GM18868 (cell line): ENCODE results near the gene IRF2BP2.
"Not testable (repeated sequence)": the region's sequence is repeated elsewhere in the genome, so short reads cannot be mapped to it uniquely, and the experiment has no call there.

Experiments
- ATAC-seq: cut with Tn5 transposase; IDR thresholded peaks from one replicate; pipeline ENCODE4 v1.9.1; 2021; ENCODE audit warnings: mild to moderate bottlenecking, moderate library complexity; ENCODE audit not compliant: unreplicated experiment

IRF2BP2 gene

DNA sequence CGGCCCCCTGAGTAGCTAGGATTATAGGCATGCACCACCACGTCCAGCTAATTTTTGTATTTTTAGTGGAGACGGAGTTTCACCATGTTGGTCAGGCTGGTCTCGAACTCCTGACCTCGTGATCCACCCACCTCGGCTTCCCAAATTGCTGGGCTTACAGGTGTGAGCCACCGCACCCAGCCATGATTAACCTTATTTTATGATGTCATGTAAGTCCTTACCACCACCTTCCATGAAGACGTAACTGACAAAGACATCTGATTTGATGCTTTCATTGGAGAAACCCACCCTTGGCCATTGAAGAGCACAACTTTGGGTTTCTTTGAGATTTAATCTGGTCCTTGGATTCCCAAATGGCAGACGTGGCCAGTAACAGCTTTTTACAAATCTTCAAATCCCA, 24.9 kb upstream of the IRF2BP2 start:
- ATAC-seq, result not testable (repeated sequence)

DNA sequence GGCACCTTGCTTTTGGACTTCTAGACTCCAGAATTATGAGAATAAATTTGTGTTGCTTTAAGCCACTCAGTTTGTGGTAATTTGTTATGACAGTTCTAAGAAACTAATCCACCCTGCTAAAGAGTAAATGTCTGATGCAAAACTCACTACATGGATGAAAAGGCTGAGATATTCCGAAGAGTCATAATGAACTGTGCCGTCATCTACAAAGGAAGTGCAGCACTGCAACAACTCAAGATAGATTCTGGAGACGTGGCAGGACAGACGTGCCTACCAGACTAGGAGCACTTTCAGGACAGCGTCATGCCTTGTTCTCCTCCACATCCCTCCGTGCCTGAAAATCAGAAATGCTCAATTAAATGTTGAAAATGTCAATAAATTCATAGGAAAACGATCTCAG, 24.4 kb upstream of the IRF2BP2 start:
- ATAC-seq, result no peak

DNA sequence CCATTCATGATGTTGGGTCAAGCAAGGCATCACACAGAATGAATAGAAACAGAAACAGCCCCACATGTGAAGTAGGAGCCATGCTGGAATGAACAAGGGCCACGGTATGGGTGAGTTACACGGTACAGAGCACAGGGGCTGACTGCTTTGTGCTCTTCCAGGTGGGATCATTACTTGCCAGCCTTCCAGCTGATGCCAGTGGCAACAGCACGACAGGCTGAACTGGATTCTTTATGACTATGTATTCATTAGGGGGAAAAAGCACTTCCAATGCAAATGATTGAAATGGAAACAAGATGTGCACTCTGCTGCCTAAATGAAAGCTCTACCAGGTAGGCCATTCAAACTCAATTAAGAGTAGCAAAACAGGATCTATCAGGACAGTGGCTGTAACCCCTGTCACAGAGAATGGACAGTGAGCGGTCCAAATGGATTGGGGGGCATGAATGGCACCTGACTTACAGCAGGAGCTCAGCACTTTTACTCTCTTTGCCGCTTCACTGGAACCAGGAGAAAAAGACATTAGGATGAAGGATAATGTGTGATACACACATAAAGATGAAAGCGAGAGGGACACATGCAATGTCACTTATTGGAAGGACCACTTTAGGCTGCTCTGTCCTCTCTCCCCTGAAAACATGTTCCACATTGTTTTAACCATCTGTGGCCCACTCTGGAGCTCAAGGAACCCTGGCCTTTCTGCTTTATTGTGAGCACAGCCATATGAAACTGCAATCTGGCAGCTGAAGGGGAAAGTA, 23.4 kb upstream of the IRF2BP2 start:
- ATAC-seq, result no peak

DNA sequence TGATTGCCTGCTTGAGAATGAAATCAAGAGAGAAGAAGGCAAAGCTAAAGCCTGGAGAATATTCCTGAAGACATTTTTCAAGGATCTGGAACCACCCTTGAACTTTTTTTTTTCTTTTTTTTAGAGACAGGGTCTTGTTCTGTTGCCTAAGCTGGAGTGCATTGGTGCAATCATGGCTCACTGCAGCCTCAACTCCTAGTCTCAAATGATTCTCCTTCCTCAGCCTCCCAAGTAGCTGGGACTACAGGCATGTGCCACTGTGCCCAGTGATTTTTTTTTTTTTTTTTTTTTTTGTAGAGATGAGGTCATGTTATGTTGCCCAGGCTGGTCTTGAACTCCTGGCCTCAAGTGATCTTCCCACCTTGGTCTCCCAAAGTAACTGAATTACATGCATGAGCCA, 22.2 kb upstream of the IRF2BP2 start:
- no peak for ATAC-seq

DNA sequence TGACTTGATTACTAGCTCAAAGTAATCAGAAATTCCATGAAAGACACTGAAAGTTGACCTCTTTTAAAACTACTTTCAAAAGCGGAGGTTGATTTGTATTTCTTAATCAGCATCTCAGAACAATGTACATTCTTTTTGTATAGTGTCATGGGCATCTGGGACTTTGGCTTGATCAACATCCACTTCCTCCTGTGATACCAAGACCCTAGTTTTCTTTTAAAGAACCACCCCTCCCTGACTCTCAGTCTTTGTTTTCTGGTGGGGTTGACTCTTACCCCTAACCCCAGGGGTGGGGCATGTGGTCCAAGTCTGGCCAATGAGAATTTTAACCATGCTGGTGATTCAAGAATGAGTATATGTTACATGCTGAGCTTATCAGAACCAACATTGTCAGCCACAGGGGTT, 21.7 kb upstream of the IRF2BP2 start:
- no peak for ATAC-seq

DNA sequence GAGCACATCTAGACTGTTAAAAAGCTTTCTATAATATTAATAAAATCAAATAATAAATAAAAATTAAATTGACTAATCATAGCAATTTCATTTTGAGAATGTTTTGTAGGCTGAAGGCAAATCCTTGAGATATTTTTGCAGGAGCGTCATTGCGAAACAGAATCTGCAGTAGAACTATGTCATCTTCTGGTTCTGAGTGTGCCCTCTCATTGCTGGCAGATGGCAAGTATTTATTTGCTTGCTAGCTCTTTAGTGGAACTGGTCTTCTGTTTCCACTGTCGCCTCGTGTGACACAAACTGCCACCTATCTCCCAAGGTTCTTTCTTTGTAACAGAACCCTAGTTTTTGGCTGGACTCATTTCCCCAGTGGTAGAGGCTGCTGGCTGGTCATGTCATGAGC, 19.0 kb upstream of the IRF2BP2 start:
- ATAC-seq, result no peak

DNA sequence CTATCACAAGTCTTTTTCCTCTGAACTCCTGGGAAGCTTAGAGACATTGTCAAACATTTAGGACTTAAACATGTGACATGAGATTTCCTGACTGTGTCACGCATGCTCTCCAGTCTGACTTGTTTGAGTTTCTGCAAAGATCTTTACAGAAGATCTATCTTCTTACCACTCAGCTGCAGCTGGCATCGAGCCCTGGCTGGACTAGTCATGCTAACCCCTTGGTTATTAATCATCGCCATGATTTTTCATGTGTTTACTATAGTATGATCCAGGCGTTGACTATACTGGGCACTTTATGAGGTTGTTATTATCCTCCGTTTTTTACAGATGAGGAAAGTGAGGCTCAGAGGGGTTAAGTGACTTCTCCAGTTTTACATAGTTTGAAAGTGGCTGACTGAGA, 18.1 kb upstream of the IRF2BP2 start:
- no peak for ATAC-seq

DNA sequence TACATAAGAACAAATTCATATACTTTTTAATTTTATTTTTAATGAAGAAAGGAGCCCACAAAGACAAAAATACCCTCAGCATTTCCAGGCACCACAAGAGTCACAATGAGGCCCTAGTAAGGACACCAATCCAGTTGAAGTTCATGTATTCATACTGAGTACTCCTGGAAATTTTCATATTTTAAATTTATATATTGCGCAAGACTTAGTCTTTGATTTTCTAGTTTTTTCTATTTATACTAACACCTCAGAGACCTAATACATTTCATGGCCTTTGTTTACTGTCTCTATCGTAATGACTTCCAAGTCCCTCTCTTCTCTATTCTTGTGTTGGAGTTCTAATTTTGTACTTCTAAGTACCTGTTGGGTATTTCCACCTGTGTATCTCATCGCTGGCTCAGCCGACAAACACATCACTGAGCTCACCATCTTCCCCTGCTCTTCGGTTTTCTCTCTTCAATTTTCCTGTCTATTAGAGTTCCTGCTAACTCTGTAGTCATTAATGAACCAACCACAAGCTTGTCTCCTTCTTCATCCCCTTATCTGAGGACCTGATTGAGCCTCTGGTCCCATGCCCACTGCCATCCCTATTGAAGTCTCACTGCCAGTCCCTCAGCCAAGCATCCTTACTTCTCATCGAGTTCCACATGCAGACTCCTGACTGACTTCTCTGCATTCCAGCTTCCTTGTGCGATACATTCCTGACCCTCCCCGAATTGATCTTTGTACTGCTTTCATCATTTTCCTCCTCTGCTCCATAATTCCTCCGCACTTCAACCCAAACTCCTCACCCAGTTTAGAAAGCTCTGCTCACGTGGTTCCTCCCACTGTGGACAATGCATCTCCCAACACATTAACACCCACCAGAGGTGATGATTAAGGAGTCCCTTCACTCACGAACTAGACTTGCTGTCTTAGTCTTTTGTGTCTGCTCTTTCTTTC, 17.3 kb upstream of the IRF2BP2 start:
- no peak for ATAC-seq

DNA sequence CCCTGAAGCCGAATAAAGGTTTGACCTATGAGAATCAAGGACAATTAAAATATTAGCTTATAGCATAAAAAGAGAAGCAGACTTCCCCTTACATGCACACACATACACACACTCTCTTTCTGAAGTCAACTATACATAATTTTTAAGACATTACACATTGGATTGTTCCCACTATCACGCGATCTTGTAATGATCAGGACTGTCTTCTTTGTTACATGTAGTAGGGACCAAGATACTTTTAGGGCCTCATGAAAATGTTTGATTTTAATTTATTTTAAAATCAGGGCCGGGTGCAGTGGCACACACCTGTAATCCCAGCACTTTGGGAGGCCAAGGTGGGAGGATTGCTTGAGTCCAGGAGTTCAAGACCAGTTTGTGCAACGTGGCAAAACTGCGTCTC, 16.4 kb upstream of the IRF2BP2 start:
- ATAC-seq, result no peak

DNA sequence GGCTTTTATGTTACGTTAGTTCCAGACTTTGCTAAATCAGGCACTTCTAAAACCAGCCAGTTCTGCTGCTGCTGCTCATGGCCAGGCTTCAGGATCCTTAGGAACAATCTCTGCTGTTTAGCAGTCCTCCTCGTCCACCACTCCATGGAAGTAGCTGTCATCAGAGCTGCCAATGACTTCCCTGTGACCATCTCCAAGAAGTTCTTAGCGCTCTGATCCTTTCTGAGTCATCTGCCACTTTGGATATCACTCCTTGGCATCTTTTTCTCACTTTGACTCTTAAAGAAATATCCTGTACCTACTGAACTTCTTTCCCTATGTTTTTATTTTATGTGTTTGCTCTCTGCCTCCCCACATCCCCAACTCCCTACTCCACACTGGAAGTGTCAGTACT, 14.7 kb upstream of the IRF2BP2 start:
- ATAC-seq, result no peak

DNA sequence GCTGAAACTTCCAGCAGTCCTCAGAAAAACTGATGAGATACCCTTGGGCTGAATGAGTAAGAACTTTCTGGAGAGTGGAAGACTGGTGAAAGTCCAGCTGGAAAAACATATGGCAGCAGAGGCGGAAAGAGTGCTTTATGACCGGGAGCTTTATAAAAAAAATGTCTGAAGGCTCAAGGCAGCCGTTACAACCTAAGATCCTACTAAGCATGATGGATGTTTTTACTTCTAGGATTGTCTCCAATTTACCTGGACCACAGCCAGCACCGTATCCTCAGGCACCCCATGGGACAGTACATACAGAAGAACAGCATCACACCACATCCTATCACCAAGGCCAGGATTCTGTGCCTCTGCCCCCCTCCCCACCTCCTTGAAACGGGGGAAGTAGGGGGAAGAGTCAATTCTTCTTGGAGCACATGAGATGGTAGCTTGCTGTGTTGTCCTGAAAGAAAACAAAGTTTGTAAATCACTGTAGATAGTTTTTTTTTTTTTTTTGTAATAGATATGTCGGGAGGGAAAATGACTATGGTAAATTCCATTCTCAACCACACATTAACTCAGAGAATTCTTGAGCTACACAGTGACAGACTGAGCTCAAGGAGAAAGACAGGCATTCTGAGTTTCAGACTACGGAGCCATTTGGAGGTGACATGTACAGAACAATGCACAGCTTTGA, 11.8 kb upstream of the IRF2BP2 start:
- no peak for ATAC-seq

DNA sequence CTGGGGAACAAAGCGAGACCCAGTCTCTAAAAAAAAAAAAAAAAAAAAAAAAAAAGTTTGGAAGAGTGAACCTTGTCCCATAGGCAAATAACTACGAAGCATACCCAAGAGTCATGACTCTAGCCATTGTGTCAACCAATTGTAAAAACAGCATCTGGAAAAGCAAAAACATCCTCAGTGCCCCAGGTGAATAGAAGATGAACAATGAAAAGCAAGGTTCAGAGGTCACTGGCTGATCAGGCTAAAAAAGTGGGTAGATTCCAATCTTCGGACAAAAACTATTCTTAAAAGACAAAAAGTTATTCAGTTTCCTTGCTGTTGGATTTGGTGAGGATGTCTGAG, 11.1 kb upstream of the IRF2BP2 start:
- ATAC-seq, result no peak

DNA sequence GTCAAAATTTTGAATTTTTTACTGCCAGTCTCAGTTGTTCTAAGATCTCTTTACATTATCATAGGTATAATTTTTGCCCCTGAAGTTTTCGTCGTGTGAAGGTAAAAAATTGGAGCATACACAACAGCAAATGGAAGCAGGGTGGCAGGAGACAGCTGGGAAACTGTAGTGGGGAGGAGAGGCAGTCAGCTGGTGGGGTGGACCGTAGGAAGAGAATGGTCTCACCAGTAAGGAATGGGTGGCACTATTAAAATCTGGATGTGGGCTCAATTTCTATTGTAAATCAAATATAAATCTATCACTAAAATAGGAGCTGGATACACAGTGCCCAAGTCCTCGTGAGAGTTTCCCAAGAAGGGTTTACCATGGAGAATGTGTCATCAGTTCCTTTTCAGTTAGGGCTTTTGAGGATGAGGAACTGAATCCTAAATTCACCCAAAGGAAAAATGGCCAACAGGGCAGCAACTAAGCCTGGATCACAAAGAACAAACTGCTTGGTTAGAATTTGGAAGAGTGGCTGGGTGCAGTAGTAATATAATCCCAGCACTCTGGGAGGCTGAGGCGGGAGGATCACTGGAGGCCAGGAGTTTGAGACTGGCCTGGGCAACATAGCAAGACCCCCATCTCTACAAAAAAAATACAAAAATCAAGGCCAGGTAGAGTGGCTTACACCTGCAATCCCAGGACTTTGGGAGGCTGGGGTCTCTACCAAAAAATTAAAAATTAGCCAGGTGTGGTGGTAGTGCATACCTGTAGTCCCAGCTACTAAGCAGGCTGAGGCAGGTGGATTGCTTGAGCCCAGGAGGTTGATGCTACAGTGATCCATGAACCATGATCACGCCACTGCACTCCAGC, 10.5 kb upstream of the IRF2BP2 start:
- ATAC-seq, result no peak

DNA sequence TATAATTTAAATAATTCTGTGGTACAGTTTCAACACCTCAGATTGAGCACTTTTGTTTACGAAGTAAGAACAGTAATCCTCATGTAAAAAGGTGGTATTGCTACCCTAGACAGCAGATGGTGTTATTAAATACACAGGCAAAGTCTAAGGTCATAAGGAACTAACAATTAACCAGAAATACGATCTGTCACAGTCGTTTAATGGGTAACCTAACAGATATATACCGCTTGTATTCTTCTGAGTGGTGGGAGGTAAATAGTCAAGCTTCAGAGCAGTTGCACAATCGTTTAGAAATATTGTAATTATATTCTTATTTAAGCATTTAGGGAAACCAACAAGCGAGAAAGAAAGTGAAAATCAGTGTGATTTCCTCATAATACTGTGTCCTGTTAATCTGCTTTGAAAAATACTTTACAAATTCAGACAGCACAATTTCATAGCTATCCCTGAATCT, 9.8 kb upstream of the IRF2BP2 start:
- no peak for ATAC-seq

DNA sequence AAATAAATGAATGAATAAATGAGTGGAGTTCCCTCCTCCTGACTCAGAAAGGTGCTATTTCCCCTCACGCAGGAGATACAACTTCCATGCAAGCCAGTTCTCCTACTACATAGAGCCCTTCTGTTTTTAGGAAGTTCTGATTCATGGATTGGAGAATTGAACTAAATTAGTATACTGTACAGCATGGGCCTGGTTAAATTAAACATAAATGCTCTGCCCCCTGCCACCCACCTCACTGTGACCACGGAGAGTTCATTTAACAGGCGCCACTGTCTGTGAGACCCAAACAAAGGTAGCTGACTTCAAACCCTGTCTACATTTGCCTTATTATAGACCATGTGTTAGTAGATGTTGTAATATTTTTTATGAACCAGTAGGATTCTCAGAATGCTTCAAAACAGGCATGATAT, 9.1 kb upstream of the IRF2BP2 start:
- ATAC-seq, result no peak

DNA sequence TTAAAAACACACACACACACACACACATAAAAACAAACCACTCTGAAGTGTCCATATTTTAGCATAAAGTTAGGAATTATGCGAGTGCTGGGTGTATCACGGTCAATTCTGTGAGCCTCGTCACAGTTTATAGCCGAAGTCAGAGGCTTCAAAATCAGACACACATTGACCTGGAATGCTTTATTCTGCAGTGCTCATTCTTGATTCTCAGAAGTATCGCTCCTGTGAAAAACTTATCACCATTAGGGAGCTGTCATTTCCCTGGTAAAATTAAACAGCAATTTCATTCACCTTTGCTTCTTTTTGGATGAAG, 8.7 kb upstream of the IRF2BP2 start:
- ATAC-seq, result no peak

DNA sequence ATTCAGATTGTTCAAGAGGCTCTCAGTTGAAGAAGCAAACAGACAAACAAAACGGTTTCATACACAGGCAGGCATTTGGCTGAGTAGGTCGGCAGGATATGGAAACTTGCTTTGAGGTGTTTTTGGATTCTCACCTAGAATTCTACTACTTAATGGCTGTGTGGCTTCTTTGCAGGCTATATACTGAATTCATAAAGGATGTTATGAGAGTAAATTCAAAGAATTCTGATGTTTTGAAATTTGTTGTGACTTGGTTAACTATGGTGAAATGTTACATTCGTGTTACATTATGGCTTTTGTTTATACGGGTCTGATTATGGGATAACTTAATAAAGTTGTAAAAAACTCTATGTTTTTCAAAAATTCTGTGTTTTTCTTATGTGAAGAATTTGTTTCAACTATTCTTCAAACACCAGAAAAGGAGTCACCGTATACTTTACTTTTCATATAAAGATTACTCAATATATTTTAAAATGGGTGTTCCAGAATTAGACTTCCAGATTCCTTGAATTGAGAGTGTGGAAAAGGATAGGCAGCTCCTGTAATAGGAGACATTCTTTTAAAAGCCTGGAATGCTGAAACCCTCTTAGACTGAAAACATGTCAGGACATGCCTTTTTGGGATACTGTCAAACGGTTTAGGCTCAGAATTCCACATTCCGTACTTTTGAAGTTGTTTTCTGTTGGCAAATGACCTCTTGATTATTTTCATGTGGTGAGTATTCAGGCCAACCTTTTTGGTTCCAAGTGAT, 8.2 kb upstream of the IRF2BP2 start:
- ATAC-seq, result no peak

DNA sequence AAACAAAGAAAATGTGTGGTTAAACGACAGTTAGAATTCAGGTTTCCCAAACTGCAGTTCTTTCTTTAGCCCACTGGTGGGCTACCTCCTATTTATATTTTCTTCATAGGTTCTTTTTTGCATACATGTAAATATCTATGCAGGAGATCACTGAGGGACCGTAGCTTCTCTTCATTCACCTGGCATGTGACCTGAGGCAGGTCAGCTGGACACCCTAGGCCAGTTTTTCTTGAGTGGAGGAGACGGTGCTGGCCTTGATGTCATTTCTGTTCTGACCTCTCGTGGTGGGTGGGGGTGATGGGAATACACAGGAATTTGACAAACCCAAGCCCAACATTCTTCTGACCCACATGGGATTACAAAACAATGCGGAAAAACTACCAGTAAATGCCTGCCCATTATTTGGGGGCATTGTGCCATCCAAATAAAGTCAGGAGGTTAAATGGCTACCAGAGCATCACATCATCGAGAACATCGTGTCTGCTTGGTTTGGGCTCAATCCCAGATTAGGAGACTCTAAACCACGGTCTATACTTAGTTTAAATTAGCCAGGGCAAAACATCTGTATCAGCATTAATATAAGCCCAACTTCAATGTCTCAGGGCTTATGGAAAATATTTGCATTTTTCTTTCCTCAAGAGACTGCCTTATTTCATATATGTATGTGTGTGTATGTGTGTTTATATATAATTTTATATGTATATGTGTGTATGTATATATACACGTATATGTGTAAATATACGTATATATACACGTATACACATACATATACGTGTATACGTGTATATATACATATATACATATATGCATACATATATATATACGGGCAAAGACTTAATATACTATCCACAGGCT, 7.4 kb upstream of the IRF2BP2 start:
- no peak for ATAC-seq

DNA sequence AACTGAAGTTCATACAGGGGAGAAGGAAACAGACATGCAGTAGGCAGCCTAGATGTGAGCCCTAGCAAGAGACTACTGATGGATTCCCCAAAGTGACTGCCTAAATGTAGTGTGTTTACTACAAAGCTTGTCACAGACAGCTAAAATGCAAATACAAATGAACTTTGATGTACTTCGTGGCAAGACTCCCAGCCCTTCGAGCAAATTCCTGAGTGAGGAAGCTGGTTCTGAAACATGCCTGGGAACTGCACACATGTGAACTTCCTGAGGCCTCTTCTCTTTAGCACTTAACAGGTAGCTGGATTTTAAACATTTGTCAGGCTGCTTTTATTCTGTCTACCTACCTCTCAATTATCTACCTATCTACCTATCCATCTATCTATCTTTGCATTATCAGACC, 6.7 kb upstream of the IRF2BP2 start:
- ATAC-seq, result no peak
